Measurements from ENCODE around the gene MAP6.

DNA sequence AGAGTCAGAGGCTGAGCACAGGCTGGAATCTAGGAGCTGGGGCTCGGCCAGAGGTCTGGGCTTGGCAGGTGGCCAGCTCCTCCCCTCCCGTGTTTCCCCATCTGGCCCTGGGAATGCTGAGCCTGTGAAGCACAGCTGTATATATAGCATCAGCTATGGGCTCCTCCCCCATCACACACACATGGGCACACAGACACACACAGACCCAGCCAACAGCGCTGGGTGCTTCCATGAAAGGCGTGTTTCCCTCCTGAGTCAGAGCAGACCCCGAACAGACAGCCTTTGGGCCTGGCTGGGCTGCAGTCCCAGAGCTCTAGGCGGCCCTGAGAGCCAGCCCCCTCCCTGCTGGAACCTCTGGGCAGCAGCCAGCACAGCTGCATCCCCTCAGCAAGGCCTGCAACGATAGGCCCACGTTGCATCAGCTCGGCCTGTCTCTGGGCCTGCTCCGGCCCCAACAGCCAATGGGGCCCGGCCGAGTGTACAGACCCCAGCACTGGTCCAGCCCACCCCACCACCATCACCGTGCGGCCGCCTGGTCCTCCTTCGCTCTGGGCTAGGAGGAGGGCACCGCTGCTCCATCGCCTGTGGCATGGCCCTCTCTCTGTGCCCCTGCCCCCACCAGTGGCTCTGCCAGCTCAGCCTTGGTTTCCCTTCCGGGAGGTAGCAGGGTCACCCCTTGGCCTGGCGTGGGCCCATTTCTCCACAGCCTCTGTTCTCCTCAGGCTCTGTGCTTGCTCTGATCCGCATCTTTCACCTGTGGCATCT is 114.4 kb downstream of the MAP6 start:
- no peak for TF ChIP-seq EZH2 (IDR thresholded peaks at IDR 0.05; ENCODE audit: low read depth)
- TF ChIP-seq, protein P1, sequence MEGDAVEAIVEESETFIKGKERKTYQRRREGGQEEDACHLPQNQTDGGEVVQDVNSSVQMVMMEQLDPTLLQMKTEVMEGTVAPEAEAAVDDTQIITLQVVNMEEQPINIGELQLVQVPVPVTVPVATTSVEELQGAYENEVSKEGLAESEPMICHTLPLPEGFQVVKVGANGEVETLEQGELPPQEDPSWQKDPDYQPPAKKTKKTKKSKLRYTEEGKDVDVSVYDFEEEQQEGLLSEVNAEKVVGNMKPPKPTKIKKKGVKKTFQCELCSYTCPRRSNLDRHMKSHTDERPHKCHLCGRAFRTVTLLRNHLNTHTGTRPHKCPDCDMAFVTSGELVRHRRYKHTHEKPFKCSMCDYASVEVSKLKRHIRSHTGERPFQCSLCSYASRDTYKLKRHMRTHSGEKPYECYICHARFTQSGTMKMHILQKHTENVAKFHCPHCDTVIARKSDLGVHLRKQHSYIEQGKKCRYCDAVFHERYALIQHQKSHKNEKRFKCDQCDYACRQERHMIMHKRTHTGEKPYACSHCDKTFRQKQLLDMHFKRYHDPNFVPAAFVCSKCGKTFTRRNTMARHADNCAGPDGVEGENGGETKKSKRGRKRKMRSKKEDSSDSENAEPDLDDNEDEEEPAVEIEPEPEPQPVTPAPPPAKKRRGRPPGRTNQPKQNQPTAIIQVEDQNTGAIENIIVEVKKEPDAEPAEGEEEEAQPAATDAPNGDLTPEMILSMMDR (conservative IDR thresholded peaks at IDR 0.05): no peak

All from PC-9 (cell line).